Astrocyte (in vitro differentiated cells and primary cell): ENCODE results near the gene PDXK. TPM values are rescaled to one million over a fixed set of nuclear protein-coding genes. Genes with fewer than 3 reads are reported as not detected.

ENCODE experiments used
- DNase-seq: peaks from one replicate; pipeline ENCODE4 v3.0.0-alpha.2; 2010; ENCODE audit warnings: low read depth
- FAIRE-seq: peaks from 2 replicates; lab custom pipeline; 2011; peaks lifted over from hg19 to GRCh38; lab: Jason Lieb, UNC
- H2AFZ ChIP-seq: 2 replicates; pipeline ENCODE4 v1.6.0; 2012; ENCODE audit warnings: low read depth, low read length, inconsistent platforms
- H3K27ac ChIP-seq: 2 replicates; pipeline ENCODE4 v1.5.1; 2011; ENCODE audit warnings: low read depth, low read length, inconsistent platforms
- H3K27me3 ChIP-seq: 2 replicates; pipeline ENCODE4 v1.6.0; 2011; ENCODE audit warnings: low read length, inconsistent platforms; ENCODE audit not compliant: insufficient read depth
- H3K36me3 ChIP-seq: 2 replicates; pipeline ENCODE4 v1.5.1; 2011; ENCODE audit warnings: low read length, inconsistent platforms; ENCODE audit not compliant: insufficient read depth
- H3K4me1 ChIP-seq: 2 replicates; pipeline ENCODE4 v1.5.1; 2011; ENCODE audit warnings: low read length, inconsistent platforms; ENCODE audit not compliant: insufficient read depth
- H3K4me2 ChIP-seq: 2 replicates; pipeline ENCODE4 v1.6.0; 2012; ENCODE audit warnings: low read length, inconsistent platforms
- H3K4me3 ChIP-seq: 2 replicates; pipeline ENCODE4 v1.5.1; 2011; ENCODE audit warnings: low read depth, mild to moderate bottlenecking, low read length, inconsistent platforms; ENCODE audit not compliant: insufficient read depth
- H3K79me2 ChIP-seq: 2 replicates; pipeline ENCODE4 v1.6.0; 2012; ENCODE audit warnings: mild to moderate bottlenecking, low read length, inconsistent platforms; ENCODE audit not compliant: insufficient read depth
- H3K9ac ChIP-seq: 2 replicates; pipeline ENCODE4 v1.6.0; 2012; ENCODE audit warnings: mild to moderate bottlenecking, low read length, inconsistent platforms
- H3K9me3 ChIP-seq: 2 replicates; pipeline ENCODE4 v1.5.1; 2012; ENCODE audit warnings: low read depth, mild to moderate bottlenecking, low read length, inconsistent platforms; ENCODE audit not compliant: insufficient read depth
- H4K20me1 ChIP-seq: 2 replicates; pipeline ENCODE4 v1.6.0; 2012; ENCODE audit warnings: low read length, inconsistent platforms; ENCODE audit not compliant: insufficient read depth
- H3K27ac Mint-ChIP-seq: one replicate; pipeline ENCODE4 v1.8.0; 2021; ENCODE audit warnings: mild to moderate bottlenecking, mixed read lengths; ENCODE audit not compliant: unreplicated experiment
- H3K27me3 Mint-ChIP-seq: one replicate; pipeline ENCODE4 v1.8.0; 2021; ENCODE audit warnings: low read depth, mixed read lengths; ENCODE audit not compliant: unreplicated experiment
- H3K36me3 Mint-ChIP-seq: one replicate; pipeline ENCODE4 v1.8.0; 2021; ENCODE audit warnings: low read depth, mixed read lengths; ENCODE audit not compliant: unreplicated experiment
- H3K4me1 Mint-ChIP-seq: one replicate; pipeline ENCODE4 v1.8.0; 2021; ENCODE audit warnings: low read depth, mixed read lengths; ENCODE audit not compliant: unreplicated experiment
- H3K4me3 Mint-ChIP-seq: one replicate; pipeline ENCODE4 v1.8.0; 2021; ENCODE audit warnings: mild to moderate bottlenecking, moderate library complexity, mixed read lengths; ENCODE audit not compliant: unreplicated experiment
- H3K9me3 Mint-ChIP-seq: one replicate; pipeline ENCODE4 v1.8.0; 2021; ENCODE audit warnings: mild to moderate bottlenecking, mixed read lengths; ENCODE audit not compliant: unreplicated experiment
- CTCF ChIP-seq: IDR thresholded peaks from 2 replicates; pipeline ENCODE4 v1.5.1; 2011; ENCODE audit warnings: low read depth, mild to moderate bottlenecking, inconsistent platforms, low read length, moderate library complexity; ENCODE audit not compliant: insufficient read depth
- EZH2 ChIP-seq: IDR thresholded peaks from 2 replicates; pipeline ENCODE4 v1.6.1; 2012; ENCODE audit warnings: mild to moderate bottlenecking, low read length, inconsistent platforms; ENCODE audit not compliant: insufficient read depth
- total RNA-seq: library from RNA; stranded (reverse); gene quantifications from 2 replicates; pipeline ENCODE4 v1.2.1, GENCODE V29; 2021

Gene PDXK
- total RNA-seq, 1 donor from 2014 or later, result 180 TPM

DNA sequence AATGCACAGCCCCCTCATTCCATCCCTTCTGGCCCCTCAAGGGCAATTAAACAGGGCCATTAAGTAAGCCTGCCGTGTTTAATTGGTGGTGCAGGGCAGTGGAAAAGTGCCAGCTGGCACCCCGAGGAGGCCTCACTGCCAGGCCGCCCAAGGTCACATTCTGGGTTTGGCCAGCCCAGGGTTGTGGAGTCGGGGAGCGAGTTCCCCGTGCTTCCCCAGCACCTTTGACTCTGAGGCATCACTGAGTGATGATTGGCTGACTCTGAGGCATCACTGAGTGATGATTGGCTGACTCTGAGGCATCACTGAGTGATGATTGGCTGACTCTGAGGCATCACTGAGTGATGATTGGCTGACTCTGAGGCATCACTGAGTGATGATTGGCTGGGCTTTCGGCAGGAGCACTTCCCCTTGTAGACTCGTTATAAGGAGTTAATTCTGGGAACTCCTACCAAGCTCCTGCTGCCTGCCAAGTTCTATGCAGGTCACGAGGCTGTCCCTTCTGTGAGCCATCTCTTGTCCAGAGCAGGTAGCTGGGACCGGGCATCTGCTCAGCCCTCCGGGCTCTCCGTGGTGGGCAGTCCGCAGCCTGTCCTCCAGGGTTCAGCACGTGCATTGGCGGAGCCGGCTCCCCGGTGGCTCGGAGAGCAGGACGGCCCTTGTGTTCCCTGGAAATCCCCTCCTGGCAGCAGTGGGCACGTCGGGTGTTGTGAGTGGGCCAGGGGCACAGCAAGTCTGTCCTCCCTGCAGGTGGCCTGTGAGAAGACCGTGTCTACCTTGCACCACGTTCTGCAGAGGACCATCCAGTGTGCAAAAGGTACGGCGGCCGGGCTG, 36.2 kb downstream of the PDXK start:
- TF ChIP-seq EZH2 (no peak), CTCF (no peak)
- no peaks in the 10 kb centered on the region for H3K79me2 ChIP-seq
- no peak overlapping the region for H3K9ac ChIP-seq
- no peaks in the 10 kb centered on the region for H3K27me3 Mint-ChIP-seq
- DNase-seq, result no peak
- H3K4me2 ChIP-seq, result no peak overlapping the region
- peaks cover 16% of the 10 kb centered on the region for H3K36me3 ChIP-seq
- no peak for FAIRE-seq
- peaks cover 4% of the 10 kb centered on the region for H3K4me1 Mint-ChIP-seq
- H3K9me3 Mint-ChIP-seq, result no peaks in the 10 kb centered on the region
- H3K4me1 ChIP-seq, result peaks cover 6% of the 10 kb centered on the region
- no peak overlapping the region for H3K4me3 ChIP-seq
- H3K36me3 Mint-ChIP-seq, result peaks cover 23% of the 10 kb centered on the region
- no peak overlapping the region for H2AFZ ChIP-seq
- H3K9me3 ChIP-seq, result no peaks in the 10 kb centered on the region
- H4K20me1 ChIP-seq, result peaks cover 15% of the 10 kb centered on the region
- H3K27ac Mint-ChIP-seq, result no peak overlapping the region
- no peaks in the 10 kb centered on the region for H3K27me3 ChIP-seq
- no peak overlapping the region for H3K27ac ChIP-seq
- no peak overlapping the region for H3K4me3 Mint-ChIP-seq

GRCh38 chr21:43755820-43756594, 37.1 kb downstream of the PDXK start:
- Mint-ChIP-seq H3K27me3 (no peaks in the 10 kb centered on the region), H3K27ac (no peak overlapping the region), H3K4me1 (peaks cover 4% of the 10 kb centered on the region), H3K36me3 (peaks cover 26% of the 10 kb centered on the region), H3K4me3 (no peak overlapping the region), H3K9me3 (no peaks in the 10 kb centered on the region)
- Histone ChIP-seq H2AFZ (no peak overlapping the region), H3K4me3 (no peak overlapping the region), H3K36me3 (peaks cover 16% of the 10 kb centered on the region), H3K79me2 (no peaks in the 10 kb centered on the region), H3K9ac (no peak overlapping the region), H3K4me2 (no peak overlapping the region), H3K4me1 (peaks cover 6% of the 10 kb centered on the region), H3K9me3 (no peaks in the 10 kb centered on the region), H3K27me3 (no peaks in the 10 kb centered on the region), H3K27ac (no peak overlapping the region), H4K20me1 (peaks cover 7% of the 10 kb centered on the region)
- DNase-seq (no peak), FAIRE-seq (no peak)
- TF ChIP-seq CTCF, result no peak
- no peak for TF ChIP-seq EZH2
